D341Med (cell line): ENCODE results near the gene DRC7.

Source experiments
- DNase-seq: peaks from one replicate; pipeline ENCODE4 v3.0.0; 2012; ENCODE audit warnings: low spot score

The DRC7 gene, protein sequence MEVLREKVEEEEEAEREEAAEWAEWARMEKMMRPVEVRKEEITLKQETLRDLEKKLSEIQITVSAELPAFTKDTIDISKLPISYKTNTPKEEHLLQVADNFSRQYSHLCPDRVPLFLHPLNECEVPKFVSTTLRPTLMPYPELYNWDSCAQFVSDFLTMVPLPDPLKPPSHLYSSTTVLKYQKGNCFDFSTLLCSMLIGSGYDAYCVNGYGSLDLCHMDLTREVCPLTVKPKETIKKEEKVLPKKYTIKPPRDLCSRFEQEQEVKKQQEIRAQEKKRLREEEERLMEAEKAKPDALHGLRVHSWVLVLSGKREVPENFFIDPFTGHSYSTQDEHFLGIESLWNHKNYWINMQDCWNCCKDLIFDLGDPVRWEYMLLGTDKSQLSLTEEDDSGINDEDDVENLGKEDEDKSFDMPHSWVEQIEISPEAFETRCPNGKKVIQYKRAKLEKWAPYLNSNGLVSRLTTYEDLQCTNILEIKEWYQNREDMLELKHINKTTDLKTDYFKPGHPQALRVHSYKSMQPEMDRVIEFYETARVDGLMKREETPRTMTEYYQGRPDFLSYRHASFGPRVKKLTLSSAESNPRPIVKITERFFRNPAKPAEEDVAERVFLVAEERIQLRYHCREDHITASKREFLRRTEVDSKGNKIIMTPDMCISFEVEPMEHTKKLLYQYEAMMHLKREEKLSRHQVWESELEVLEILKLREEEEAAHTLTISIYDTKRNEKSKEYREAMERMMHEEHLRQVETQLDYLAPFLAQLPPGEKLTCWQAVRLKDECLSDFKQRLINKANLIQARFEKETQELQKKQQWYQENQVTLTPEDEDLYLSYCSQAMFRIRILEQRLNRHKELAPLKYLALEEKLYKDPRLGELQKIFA

DNA sequence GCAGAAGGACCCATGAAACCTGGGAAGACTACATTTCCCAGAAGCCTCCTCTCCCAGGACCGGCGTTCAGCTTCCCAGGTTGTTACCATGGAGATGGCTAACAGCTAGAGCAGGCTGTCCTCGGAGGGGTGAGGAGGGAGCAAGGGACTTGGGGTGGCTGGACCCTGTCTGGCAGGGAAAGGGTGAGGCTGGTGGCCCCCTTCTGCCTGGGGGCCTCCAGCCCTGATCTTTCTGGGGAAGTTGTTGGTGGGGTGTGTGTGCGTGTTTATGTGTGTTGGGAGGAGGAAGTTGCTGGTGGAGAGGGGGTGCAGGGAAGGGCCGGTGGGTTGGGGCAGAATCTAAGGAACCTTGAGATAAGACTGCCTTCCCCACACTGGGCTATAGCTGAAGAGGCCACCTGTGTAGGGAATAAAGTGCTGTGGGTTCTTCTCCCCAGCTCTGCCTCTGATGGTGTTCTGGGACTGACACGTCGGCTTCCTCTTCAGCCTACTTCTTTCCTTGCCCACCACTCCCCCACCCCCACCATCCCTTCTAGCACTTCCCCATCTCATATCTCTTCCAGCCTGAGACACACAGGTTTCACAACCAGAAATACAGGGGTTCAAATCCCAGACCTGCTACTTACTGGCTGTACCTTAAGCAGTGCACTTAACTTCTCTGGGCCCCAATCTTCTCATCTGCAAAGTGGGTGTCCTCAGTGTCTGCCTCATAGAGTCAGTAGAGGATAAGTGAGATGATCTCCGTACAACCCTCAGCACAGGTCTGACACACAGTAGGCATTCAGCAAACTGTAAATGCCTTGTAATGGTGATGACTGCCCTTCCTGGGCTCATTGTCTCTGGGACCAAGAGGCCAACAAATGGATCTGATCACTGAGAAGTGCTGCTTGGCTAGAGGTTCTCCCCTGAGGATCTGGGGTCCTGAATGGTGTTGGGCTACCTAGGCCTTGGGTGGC, at the start of gene DRC7:
TSS of gene DRC7 (plus strand) at position 82 of the 955 bp plus-strand sequence. CDS start 3,144 bp downstream, outside the sequence.
- peak; percentile 76 for DNase-seq

- no peak for DNase-seq
Observed at GRCh38 chr16:57645169-57645568, 49.4 kb upstream of the DRC7 start.

DNA sequence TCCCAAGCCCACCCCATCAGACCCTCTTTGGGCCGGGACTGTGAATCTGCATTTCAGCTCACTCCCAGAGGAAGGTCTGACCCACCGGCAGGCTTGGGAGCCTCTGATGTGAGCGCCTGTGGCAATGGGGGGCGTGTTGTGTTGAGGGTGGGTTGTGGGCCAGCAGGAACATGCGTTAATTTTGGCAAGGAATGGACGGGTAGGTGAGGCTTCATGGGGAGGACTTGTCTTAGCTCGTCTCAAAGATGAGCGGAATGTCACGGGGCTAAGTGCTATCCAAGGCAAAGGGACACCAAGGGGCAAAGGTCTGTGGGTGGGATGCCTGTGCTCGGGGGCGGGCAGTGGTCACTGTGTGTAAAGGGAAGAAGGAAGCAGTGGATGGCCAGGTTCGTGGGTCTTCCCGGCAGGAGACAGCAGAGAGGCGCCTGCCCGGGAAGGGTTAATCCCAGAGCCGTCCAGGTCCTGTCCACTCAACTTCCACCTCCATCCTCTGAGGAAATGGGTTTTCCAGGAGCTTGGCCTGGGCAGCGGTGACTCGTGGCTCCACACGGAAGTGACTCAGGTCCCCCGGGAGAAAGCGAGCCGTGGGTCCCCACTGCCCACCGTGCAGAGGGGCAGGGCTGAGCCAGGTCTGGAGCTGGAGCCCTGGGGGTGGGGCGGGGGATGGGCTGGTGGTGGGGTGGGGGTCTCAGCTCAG, 48.8 kb upstream of the DRC7 start:
- no peak for DNase-seq

DNA sequence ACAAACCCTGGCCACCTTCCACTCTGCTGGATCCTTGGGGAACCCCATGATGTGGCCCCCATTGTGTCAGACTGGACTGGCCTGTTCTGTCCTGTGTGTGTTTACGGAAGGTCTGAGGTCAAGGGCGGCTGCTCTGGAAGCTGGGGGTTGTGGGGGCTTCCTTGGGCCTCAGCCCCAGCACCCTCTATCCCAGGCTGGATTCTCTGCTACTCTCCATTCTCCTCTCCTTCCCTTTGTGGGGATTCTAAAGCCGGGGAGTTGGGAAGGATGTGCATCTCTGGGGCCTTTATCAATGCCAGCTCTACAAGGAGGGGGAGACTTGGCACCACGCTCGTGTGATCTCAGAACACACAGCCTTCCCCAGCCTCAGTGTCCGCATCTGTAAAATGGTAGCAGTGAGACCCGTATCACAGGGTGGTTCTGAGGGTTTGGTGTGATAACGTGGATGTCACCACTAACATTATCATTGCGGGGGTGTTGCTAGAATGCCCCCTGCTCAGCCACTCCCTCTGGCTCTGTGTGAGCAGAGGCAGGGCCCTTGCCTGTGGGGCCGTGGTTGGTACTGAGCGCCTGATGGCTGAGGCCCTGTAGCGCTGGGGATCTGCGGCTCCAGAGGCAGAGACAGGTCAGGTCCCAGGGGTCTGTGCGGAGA, 48.1 kb upstream of the DRC7 start:
- no peak for DNase-seq

GRCh38 chr16:57647136-57647875, 47.3 kb upstream of the DRC7 start:
- no peak for DNase-seq

GRCh38 chr16:57648125-57648524, 46.5 kb upstream of the DRC7 start:
- no peak for DNase-seq

DNA sequence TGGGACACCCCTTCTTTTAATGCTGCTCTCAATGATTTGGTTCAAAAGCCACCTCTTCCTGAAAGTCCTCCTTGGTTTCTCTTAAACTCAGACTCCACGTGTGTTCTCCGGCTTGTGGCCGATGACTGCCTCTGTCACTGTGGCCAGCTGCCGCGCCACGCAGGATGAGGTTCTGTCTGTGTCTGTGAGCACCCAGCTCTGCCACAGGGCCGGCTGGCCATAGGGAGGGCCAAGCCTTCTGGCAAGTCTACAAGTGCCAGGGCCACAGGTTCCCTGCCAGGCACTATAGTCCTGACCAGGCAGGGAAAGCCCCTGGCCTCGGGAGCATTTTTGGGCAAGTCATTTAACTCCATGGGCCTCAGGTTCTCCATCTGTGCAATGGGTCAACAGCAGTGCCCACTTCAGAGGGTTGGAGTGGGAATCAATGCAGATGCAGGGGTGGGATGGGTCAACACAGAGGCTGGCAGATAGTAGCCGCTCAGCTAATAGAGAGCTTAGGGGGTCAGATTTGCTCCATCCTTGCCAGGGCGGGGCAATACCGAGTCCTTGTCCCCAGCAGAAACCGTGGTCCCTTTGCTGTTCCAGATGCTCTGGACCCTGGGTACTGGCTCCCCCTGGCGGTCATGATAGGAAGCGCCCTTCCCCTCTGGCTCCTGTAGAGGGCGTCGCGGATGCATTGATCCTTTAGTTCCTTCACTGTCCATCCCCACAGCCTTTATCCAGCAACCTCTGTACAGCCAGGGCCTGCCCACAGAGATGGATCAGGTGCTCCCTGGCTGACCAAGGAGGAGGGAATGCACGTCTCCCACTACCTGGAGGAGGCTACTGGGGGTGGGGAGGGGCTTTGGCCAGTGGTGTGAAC, 45.8 kb upstream of the DRC7 start:
- DNase-seq, result peak; percentile 86

GRCh38 chr16:57649443-57649751, 45.2 kb upstream of the DRC7 start:
- DNase-seq, result no peak

DNA sequence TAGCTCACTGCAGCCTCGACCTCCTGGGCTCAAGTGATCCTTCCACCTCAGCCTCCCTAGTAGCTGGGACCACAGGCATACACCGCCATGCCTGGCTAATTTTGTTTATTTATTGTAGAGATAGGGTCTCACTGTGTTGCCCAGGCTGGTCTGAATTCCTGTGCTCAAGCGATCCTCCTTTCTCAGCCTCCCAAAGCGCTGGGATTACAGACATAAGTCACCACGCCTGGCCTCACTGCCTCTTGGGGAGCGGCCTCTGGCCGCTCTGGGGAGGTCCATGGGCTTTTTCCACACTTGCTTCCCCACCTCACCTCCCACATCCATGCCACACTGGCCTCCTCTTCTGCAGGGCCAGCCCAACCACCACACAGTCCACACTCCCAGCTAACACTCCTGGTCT, 44.8 kb upstream of the DRC7 start:
- DNase-seq, result no peak

DNA sequence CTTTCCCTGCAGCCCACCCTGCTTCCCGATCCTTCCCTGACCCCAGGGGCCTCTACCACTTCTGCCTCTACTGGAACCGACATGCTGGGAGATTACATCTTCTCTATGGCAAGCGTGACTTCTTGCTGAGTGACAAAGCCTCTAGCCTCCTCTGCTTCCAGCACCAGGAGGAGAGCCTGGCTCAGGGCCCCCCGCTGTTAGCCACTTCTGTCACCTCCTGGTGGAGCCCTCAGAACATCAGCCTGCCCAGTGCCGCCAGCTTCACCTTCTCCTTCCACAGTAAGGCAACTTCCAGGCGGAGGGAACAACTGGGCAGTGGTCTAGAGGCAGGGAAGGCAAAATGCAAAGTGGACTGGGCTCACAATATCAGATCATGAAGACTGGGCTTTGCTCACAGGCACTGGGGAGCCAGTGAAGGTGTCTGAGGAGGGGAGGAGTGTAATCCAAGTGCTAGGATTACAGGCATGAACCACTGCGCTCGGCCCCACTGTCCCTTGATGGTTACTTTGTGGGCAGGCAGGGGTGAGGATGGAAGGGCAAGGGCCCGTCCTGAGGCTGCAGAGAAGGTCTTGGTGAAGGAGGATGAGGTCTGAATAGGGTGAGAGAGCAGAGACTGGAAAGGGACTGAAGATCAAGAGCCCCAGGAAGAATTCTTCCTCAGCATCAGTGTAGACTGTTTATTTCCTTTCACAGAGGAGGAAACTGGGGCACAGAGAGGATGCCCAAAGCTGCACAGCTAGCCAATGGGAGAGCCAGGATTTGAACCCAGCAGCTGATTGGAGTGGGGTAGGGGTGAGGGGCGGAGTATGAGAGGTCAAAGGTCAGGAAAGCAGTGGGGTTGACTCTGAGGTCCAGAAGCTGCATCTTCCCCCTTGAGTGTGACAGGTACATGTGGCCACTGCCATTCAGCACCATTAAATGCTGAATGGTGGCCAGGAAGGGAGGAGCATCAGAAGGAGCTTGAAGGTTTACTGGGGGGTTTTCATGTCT, 43.0 kb upstream of the DRC7 start:
- DNase-seq, result no peak

- no peak for DNase-seq
Observed at GRCh38 chr16:57652695-57653471, 41.7 kb upstream of the DRC7 start.

DNA sequence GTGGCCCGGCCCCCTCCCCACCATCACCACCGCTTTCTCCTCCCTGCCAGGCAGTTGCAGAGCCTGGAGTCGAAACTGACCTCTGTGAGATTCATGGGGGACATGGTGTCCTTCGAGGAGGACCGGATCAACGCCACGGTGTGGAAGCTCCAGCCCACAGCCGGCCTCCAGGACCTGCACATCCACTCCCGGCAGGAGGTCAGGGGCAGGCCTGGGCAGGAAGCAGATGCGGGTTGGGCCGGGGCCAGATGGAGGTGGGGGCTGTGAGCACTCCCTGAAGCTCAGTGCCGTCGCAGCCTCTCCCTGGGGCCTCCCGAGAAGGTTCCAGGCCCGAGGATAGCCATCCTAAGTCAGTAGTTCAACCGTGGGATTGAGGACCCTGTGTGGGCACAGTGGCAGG, 40.7 kb upstream of the DRC7 start:
- DNase-seq, result no peak

GRCh38 chr16:57656342-57656955, 38.2 kb upstream of the DRC7 start:
- DNase-seq, result no peak

- no peak for DNase-seq
Observed at GRCh38 chr16:57657228-57657627, 37.4 kb upstream of the DRC7 start.

DNA sequence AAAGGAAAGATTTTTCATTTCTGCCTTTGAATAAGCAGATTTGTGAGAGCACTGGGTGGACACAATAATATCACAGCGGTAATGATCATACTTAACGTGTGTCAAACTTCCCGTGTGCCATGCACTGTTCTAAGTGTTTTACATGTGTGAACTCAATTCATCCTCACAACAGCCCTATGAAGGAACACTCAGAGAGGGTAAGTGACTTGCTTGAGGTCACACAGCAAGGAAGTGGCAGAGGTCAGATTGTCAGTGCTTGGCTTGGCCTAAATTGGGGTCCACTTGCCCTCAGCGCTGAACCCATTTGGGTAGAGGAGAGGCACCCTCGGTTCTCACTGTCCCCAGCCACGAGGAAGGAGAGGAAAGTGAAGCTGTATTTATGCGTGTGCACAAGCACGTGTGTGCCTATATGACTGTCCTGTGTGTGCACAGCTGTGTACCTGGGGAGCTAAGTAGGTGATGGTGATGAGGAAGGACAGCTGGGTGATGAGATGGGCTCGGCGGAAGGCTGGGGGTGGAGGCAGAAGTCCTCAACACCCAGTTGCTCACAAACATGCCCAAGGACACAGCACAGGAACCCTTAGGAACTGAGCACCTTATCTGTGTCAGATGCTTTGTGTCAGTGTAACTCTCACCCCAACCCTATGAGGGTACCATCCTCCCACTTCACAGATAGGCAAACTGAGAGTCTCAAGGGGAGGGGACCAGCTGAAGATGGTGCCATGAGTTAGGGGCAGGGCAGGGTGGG, 36.3 kb upstream of the DRC7 start:
- no peak for DNase-seq
